ENCODE results near the gene DOCK1. TPM values are rescaled to one million over a fixed set of nuclear protein-coding genes. Genes with fewer than 3 reads are reported as not detected.

DOCK1 gene
- polyA plus RNA-seq, 6 donors from 2014 or later, result not detected

DNA sequence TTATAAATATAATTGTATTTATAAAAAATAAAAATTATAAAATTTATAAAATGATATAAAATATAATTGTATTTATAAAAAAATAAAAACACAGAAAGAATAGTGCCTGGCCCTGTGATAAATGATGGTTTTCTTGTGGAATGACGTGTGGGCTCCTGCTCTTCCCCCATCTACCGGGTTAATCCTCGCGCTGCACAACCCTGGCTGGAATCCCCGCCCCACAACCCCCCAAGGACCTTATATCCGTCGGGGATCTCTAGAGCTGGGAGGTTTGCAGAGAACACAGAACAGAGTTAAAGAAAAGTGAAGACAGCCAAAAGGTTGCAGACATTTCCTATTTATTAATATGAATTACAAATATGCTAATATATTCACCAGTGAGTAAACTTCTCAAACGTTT lies 548.5 kb downstream of the DOCK1 start:
- peak overlapping the region in 1 of 8 donors; percentile 54 for H3K4me3 Mint-ChIP-seq
- no peaks in the 10 kb centered on the region for H3K36me3 Mint-ChIP-seq
- ATAC-seq (ENCODE audit: low read depth in 2 of 2) (no peak), DNase-seq (no peak)
- no peak overlapping the region for H3K27ac Mint-ChIP-seq
- H3K9me3 Mint-ChIP-seq, result peaks cover 0 to 8% (median 6%) of the 10 kb centered on the region in 7 donors
- H3K27me3 Mint-ChIP-seq, result no peaks in the 10 kb centered on the region
- no peaks in the 10 kb centered on the region for H3K4me1 Mint-ChIP-seq

DNA sequence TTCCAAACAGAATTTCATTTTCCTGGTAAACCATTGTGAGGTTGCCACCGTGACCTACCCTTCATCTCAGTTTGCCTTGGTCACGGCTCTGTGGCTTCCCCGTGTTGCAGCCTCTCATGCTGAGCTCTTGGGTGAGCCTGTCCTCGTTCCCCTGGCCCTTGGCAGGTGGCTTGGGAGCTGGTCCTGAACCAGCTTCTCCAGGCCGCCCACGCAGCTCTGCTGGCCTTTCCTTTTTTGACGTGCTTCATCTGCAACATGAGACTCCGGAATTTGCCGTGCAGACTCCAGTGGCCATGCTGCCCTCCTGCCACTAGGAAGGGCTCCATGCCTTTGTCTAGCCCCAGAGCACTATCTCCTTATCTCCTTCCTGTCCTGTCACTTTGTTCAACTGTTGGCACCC lies 550.9 kb downstream of the DOCK1 start:
- Mint-ChIP-seq H3K27me3 (no peaks in the 10 kb centered on the region), H3K4me1 (no peaks in the 10 kb centered on the region), H3K27ac (peak overlapping the region in 1 of 6 donors; percentile 53), H3K9me3 (peaks cover 3 to 18% (median 7%) of the 10 kb centered on the region in 7 donors), H3K36me3 (no peaks in the 10 kb centered on the region), H3K4me3 (peak overlapping the region in 1 of 8 donors; percentile 37)
- no peak for ATAC-seq (ENCODE audit: low read depth in 2 of 2)
- DNase-seq, result no peak

DNA sequence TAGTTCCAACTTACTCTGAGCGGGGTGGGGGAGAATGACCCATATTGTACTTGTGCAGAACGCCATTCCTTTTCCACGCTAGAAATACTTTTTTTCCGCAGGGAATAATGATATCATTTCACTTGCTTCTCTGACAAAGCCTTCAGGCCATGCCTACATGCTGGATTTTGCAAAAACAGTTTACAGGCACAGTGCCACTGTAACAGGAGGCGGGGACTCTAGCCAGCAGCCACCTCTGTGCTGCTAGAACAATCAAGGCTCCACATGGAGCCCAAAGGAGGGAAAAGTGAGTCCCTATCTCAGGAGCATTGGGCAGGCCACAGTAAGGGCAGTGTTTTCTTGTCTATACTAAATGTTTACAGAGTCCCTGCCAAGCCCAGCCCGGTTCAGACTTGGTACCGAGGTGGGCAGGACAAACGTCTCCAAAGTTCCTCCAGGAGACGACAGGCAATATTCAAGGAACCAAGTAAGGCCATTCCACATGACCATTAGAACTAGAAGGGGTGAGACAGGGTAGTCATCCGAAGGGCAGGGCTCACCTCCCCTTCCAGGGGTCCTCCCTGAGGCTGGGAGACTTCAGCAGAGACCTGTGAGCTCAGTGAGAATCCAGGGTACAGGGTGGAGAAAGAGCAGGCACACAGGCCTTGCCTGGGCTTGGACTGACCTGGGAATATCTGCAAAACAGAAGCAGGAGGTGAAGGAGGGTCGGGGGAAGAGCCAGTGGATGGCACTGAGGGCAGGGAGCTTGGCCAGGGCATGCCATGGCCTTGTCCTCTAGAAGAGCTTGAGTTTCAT lies 553.0 kb downstream of the DOCK1 start:
- Mint-ChIP-seq H3K36me3 (no peaks in the 10 kb centered on the region), H3K4me3 (peak overlapping the region in 1 of 8 donors; percentile 1), H3K27me3 (no peaks in the 10 kb centered on the region), H3K4me1 (no peaks in the 10 kb centered on the region), H3K9me3 (peaks cover 3 to 18% (median 8%) of the 10 kb centered on the region in 7 donors), H3K27ac (no peak overlapping the region)
- no peak for ATAC-seq (ENCODE audit: low read depth in 2 of 2)
- DNase-seq, result no peak

DNA sequence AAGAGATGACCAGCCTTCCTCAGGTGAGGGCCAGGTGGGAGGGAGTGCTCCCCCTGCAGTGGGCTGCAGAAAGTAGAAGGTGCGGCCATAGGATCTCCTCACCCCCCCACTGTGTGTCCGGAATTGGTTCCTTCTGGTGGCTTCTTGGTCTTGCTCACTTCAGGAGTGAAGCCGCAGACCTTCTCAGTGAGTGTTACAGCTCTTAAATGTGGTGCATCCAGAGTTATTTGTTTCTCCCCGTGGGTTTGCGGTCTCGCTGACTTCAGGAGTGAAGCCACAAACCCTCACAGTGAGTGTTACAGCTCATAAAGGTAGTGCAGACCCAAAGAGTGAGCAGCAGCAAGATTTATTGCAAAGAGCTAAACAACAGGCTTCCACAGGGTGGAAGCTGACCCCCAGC lies 553.6 kb downstream of the DOCK1 start:
- Mint-ChIP-seq H3K9me3 (peaks cover 3 to 18% (median 11%) of the 10 kb centered on the region in 7 donors), H3K4me1 (no peaks in the 10 kb centered on the region), H3K4me3 (no peak overlapping the region), H3K27ac (no peak overlapping the region), H3K36me3 (no peaks in the 10 kb centered on the region), H3K27me3 (no peaks in the 10 kb centered on the region)
- ATAC-seq (ENCODE audit: low read depth in 2 of 2) (no peak), DNase-seq (no peak)

GRCh38 chr10:127459918-127460317 lies 554.7 kb downstream of the DOCK1 start:
- DNase-seq, result no peak
- no peaks in the 10 kb centered on the region for H3K27me3 Mint-ChIP-seq
- no peaks in the 10 kb centered on the region for H3K4me1 Mint-ChIP-seq
- no peak overlapping the region for H3K27ac Mint-ChIP-seq
- H3K9me3 Mint-ChIP-seq, result peaks cover 4 to 18% (median 11%) of the 10 kb centered on the region in 7 donors
- no peak for ATAC-seq (ENCODE audit: low read depth in 2 of 2)
- H3K36me3 Mint-ChIP-seq, result no peaks in the 10 kb centered on the region
- no peak overlapping the region for H3K4me3 Mint-ChIP-seq

DNA sequence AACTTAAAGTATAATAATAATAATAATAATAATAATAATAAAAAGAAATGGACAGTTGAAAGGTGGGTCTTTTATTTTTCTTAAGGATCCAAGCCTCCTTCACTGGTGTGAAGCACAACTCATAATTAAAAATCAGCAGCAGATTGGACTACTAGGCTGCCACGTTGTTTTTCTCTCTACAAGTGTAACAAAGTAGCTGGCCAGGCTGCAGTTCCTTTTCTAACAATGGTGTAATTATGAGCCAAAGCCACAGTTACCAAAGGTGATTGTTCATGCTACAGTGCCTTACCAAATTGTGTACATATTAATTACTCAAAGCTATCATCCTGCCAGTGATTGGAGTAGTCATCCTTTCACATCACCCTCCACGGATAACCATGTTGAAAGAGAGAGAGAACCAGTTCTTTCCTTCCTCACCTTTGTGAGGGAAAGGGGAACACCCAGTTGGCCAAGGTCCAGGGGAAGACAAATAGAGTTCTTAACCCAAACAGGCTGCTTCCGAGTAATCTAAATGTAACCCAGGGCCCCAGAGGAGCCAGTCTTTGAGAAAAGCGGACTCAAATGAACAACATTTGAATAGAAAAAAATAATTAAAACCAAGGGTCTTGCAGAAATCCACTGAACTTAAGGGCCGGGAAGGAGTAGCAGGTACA lies 557.5 kb downstream of the DOCK1 start:
- Mint-ChIP-seq H3K9me3 (peaks cover 5 to 18% (median 7%) of the 10 kb centered on the region in 7 donors), H3K27ac (no peak overlapping the region)

GRCh38 chr10:127463548-127463947 lies 558.3 kb downstream of the DOCK1 start:
- DNase-seq, result no peak
- H3K4me3 Mint-ChIP-seq, result no peak overlapping the region
- no peaks in the 10 kb centered on the region for H3K36me3 Mint-ChIP-seq
- H3K4me1 Mint-ChIP-seq, result no peaks in the 10 kb centered on the region
- ATAC-seq (ENCODE audit: low read depth in 2 of 2), result no peak
- H3K27me3 Mint-ChIP-seq, result no peaks in the 10 kb centered on the region
- no peak overlapping the region for H3K27ac Mint-ChIP-seq
- peaks cover under 1 to 13% (median 5%) of the 10 kb centered on the region in 7 donors for H3K9me3 Mint-ChIP-seq

More for the DNA sequence above, 557.5 kb downstream of the DOCK1 start:
- no peaks in the 10 kb centered on the region for H3K27me3 Mint-ChIP-seq
- H3K4me3 Mint-ChIP-seq, result no peak overlapping the region
- DNase-seq (no peak), ATAC-seq (ENCODE audit: low read depth in 2 of 2) (no peak)
- H3K36me3 Mint-ChIP-seq, result no peaks in the 10 kb centered on the region
- H3K4me1 Mint-ChIP-seq, result no peaks in the 10 kb centered on the region

DNA sequence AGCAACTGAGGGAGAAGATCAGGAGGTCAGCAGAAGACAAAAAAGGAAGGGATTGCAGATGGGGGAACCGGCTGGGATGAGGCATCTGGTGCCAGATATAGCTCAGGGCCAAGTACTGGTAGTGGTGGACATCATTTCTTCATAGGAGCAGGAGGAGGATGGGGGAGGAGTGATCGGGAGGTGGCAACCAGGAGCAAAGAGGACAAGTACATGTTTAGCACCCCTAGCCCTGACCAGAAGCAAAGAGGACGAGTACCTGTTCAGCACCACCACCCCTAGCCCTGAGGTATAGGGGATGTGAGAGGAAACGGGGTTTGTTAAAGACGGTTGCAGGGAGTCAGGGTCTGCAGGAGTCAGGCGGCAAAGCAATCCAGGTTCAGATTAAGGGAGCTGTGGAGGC lies 559.3 kb downstream of the DOCK1 start:
- Mint-ChIP-seq H3K27ac (peak overlapping the region in 1 of 6 donors; percentile 88), H3K4me1 (no peaks in the 10 kb centered on the region), H3K9me3 (peaks cover 0 to 13% (median 5%) of the 10 kb centered on the region in 7 donors), H3K4me3 (no peak overlapping the region), H3K27me3 (no peaks in the 10 kb centered on the region), H3K36me3 (no peaks in the 10 kb centered on the region)
- DNase-seq (no peak), ATAC-seq (ENCODE audit: low read depth in 2 of 2) (no peak)

DNA sequence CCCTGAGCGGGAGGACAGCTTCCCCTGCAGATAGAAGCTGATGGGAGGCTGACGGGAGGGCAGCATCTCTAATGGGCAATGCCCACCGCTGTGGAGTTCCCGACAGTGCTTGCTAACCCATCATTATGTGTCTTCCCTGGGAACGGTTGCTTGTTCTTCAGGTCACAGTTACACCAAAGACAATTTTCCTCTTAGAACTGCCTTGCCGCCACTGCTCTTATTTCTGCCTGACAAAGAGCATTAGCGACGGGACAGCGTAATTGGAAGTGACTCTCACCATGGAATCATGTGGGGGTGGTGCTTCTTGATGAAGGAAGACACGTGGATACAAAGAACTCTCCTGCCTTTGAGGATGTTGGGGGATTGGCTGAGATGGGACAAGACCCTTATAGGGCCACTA lies 562.6 kb downstream of the DOCK1 start:
- DNase-seq, result no peak

DNA sequence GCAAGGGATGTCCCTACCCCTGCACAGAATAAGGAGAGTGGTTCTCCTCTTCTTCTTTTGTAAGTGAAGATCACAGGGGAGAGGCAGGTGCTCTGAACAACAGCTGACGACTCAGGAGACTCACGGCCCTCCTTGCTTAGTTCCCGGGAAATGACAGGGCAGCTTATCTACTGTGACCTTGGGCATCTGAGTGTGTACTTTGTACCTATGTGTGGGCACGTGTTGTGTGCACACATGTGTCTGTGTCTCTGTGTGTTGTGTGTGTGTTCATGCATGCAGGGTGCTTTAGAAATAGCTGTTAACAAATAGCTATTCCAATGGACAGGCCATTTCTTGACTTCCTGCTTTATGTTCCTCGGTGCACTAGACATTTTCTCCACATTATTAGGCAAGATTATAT lies 563.4 kb downstream of the DOCK1 start:
- H3K4me1 Mint-ChIP-seq, result no peaks in the 10 kb centered on the region
- H3K27ac Mint-ChIP-seq, result no peak overlapping the region
- peak overlapping the region in 1 of 8 donors; percentile 3 for H3K4me3 Mint-ChIP-seq
- H3K9me3 Mint-ChIP-seq, result peaks cover 0 to 8% (median 0%) of the 10 kb centered on the region in 7 donors
- ATAC-seq (ENCODE audit: low read depth in 2 of 2), result no peak
- H3K36me3 Mint-ChIP-seq, result no peaks in the 10 kb centered on the region
- no peaks in the 10 kb centered on the region for H3K27me3 Mint-ChIP-seq
- no peak for DNase-seq

More for the DNA sequence above, 562.6 kb downstream of the DOCK1 start:
- ATAC-seq (ENCODE audit: low read depth in 2 of 2), result no peak
- no peak overlapping the region for H3K4me3 Mint-ChIP-seq
- H3K27ac Mint-ChIP-seq, result no peak overlapping the region
- peaks cover 0 to 11% (median 0%) of the 10 kb centered on the region in 7 donors for H3K9me3 Mint-ChIP-seq
- no peaks in the 10 kb centered on the region for H3K4me1 Mint-ChIP-seq
- no peaks in the 10 kb centered on the region for H3K27me3 Mint-ChIP-seq
- no peaks in the 10 kb centered on the region for H3K36me3 Mint-ChIP-seq

DNA sequence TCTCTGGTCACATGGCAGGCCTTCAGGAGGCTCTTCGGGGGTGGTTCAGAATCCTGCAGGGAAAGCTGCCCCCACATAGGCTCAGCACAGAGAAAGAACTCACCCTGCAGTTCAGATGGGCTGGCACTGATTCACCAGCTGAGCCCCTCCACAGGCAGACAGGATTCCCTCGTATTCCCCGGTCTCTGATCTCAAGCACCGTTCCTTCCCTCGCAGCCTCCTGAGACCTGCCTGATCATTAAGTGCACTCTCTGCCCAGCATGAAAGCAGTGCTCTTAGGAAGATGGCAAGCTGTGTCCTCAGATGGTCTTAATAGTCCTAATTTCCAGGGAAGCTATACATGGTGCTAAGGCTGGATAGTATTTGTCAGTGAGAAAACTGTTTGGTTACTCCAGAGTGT lies 565.7 kb downstream of the DOCK1 start:
- Mint-ChIP-seq H3K27ac (no peak overlapping the region), H3K4me1 (no peaks in the 10 kb centered on the region), H3K9me3 (peaks cover 0 to 5% (median 0%) of the 10 kb centered on the region in 7 donors), H3K36me3 (no peaks in the 10 kb centered on the region), H3K4me3 (no peak overlapping the region), H3K27me3 (no peaks in the 10 kb centered on the region)
- DNase-seq, result no peak
- no peak for ATAC-seq (ENCODE audit: low read depth in 2 of 2)

DNA sequence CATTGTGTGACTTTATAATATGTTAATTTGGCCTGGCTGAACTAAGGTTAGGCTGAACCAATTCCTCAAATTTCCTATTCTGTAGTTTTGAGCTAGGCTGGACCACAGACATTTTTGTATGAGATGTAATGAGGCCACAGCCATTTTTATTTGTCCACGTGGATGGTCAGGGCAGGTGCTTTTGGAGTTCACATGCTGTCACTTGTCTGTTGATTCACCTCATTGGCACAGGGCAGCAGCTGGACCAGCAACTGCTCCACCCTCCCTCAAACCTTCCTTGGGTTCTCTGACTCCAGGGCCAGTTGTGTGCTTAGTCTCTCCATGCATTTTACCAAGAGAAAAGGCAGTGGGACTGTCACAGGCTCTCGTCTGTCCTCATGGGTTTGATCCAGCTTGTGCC lies 567.7 kb downstream of the DOCK1 start:
- peaks cover 0 to 10% (median 0%) of the 10 kb centered on the region in 7 donors for H3K9me3 Mint-ChIP-seq
- no peaks in the 10 kb centered on the region for H3K27me3 Mint-ChIP-seq
- no peaks in the 10 kb centered on the region for H3K36me3 Mint-ChIP-seq
- no peak overlapping the region for H3K27ac Mint-ChIP-seq
- no peak overlapping the region for H3K4me3 Mint-ChIP-seq
- DNase-seq (no peak), ATAC-seq (ENCODE audit: low read depth in 2 of 2) (no peak)
- no peaks in the 10 kb centered on the region for H3K4me1 Mint-ChIP-seq

DNA sequence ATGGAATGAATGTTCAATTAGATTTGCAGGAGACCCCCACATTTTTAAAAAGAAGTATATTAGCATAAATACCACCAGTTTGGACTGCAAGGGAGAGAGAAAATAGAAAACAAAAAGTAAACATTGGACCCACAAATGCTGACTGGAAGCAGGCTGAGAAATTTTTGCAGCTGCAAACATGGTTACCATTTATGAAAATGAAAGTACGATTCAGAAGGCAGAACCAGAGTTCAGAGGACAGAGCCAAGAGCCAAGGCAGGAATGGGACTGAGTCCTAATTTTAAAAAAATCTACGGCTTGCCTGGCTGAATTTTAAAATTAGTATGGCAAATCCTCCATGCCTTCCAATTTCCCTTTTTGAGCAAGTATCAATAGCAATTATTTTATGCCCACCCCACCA lies 569.3 kb downstream of the DOCK1 start:
- no peak for ATAC-seq (ENCODE audit: low read depth in 2 of 2)
- Mint-ChIP-seq H3K4me3 (no peak overlapping the region), H3K4me1 (no peaks in the 10 kb centered on the region), H3K27me3 (peaks cover 0 to 4% (median 0%) of the 10 kb centered on the region in 3 donors), H3K9me3 (peaks cover 0 to 13% (median 0%) of the 10 kb centered on the region in 7 donors), H3K36me3 (no peaks in the 10 kb centered on the region), H3K27ac (no peak overlapping the region)
- no peak for DNase-seq

Measured in naive B cell (primary cell).